Spleen (tissue), 7 donors: Measurements from ENCODE around the gene ATP7A.

Source experiments
- CTCF ChIP-seq, 11 experiments: fragments of 200-600 bp in 7 of 11; fragments of 450-650 bp in 4 of 11; sonication (generic) in 4 of 11; IDR thresholded peaks in 8 of 11; conservative IDR thresholded peaks in 3 of 11; 1 replicate in 7 of 11; 2 replicates in 4 of 11; pipeline versions ENCODE4 v1.4.0 to v1.8.0; 2016 to 2021; ENCODE audit warnings: antibody characterized with exemption in 11 of 11, inconsistent platforms in 4 of 11, mild to moderate bottlenecking in 1 of 11
- POLR2A ChIP-seq, 3 donors: fragments of 450-650 bp; IDR thresholded peaks; one replicate each; pipeline ENCODE4 v1.5.1; 2017; ENCODE audit warnings: antibody characterized with exemption in 3 of 3, mild to moderate bottlenecking in 1 of 3
- POLR2AphosphoS5 ChIP-seq, 3 donors: sonication (generic); formaldehyde crosslinking; IDR thresholded peaks; one replicate each; pipeline ENCODE4 v1.5.1; 2017; ENCODE audit warnings: antibody characterized with exemption in 3 of 3
- donor health status: DM: no; HTN: no; CAD: no; lungs with moderate emphysema.
- donor health status: DM: no; HTN: no; CAD: no.
- donor health status: DM: no; HTN: no; CAD: no.

GRCh38 chrX:78066110-78066509 is 155.6 kb downstream of the ATP7A start:
- TF ChIP-seq CTCF (IDR thresholded peaks at IDR 0.05 in 8 of 11, conservative IDR thresholded peaks at IDR 0.05 in 3 of 11) (no peak), POLR2AphosphoS5 (IDR thresholded peaks at IDR 0.05) (no peak), POLR2A (IDR thresholded peaks at IDR 0.05) (no peak)
